GM18505 (cell line): Measurements from ENCODE around the gene PLA2G4E.
A peak's percentile ranks its signal among the peaks of the same experiment; 100 is the strongest.

Experiments
- ATAC-seq: cut with Tn5 transposase; IDR thresholded peaks from one replicate; pipeline ENCODE4 v1.9.1; 2021; ENCODE audit not compliant: unreplicated experiment
- POLR2A ChIP-seq: IDR thresholded peaks from 4 replicates; pipeline ENCODE4 v1.6.1; 2011; ENCODE audit warnings: borderline replicate concordance; ENCODE audit not compliant: insufficient read depth, insufficient read length; ENCODE audit errors: extremely low read depth

PLA2G4E gene

DNA sequence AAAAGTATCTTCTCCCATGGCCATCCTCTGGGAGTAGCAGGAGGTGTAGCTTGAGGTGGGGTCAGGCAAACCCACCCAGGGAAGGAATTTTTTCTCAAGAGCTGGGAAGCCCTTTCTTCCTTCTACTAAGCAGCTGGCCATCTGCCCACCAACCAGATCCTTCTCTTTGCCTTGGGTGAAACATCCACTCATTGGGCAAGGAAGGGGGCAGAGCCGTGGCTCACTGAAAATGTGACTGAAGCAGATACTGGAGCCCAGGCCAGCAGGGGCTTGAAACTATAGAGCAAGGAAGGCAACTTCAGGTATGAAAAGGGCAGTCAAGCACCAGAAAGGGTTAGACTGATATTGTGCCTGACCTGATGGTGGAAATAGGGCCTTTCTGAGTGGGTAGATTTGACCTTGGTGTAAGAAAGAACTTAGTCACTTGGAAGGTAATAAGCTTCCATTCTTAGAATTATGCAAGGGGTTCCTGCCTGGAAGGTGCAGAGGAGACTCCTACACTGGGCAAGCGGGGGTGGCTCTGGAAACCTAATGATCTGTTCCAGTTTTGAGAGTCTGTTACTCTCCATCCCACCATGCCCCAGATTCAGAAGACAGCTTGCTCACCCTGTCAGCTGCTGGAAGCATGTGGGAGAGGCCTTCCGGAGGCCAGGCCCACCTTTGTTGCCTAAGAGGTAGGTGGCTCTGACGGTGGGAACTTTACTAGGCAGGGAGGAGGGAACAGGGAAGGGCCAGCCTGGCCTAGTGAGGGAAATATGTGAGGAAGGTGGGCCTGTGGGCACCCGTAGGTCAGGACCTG lies 22.0 kb upstream of the PLA2G4E start:
- TF ChIP-seq POLR2A, result no peak
- no peak for ATAC-seq

DNA sequence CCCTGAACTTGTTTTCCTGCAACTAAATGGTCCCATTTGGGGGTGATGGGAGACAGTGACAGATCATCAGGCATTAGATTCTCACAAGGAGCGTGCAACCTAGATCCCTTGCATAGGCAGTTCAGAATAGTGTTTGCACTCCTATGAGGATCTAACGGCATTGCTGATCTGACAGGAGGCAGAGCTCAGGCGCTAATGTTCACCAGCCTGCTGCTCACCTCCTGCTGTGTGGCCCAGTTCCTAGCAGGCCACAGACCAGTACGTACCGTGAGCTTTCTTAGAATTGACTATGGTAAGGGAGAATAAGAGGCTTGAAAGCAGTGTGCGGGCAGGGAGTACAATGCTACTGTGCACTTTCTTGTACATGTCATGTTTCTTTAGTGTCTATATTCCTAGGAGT lies 17.6 kb upstream of the PLA2G4E start:
- no peak for TF ChIP-seq POLR2A
- no peak for ATAC-seq

DNA sequence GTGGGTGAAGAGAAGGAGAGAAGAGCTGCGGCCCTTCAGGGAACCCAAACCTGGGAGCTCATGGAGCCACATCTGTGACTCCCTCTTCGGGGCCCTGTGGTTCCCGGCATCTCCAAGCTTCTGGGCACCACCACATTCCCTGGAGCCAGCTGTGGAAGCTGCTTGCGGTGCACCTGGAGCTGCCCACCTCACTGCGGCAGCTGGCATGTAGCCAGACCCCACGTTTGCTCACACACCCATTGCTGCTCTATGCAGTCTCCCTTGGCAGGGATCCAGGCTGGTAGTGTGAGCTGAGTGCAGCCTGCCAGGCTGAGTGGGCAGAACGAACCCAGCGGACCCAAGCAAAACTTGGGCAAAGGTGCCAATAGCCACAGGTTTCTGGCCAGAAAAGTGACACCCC lies 16.8 kb upstream of the PLA2G4E start:
- TF ChIP-seq POLR2A, result no peak
- no peak for ATAC-seq

DNA sequence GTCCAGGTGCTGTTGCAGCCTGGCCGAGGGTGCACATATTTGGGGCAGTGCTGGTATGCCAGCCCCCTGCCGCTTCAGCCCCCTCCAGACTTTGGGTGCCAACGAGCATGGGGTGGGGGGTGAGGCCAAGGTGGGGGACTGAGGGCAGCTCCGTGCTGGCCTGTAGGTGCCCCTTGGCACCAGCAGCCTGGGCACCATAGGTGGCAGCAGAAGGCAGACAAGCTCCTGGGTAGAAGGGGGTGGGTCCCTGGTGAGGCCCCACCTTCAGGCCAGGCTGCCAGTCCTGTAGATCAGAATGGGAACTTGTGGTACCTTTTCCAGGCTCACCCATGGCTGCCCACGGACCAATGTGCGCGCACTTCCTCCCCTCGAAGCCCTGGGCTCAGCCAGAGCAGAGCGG lies 16.1 kb upstream of the PLA2G4E start:
- TF ChIP-seq POLR2A, result no peak
- ATAC-seq, result no peak

GRCh38 chr15:42036112-42036905 lies 15.5 kb upstream of the PLA2G4E start:
- no peak for ATAC-seq

GRCh38 chr15:42035435-42035761 lies 14.6 kb upstream of the PLA2G4E start:
- no peak for ATAC-seq

More at GRCh38 chr15:42036112-42036905, 15.5 kb upstream of the PLA2G4E start:
- no peak for TF ChIP-seq POLR2A

GRCh38 chr15:42034628-42035434 lies 14.0 kb upstream of the PLA2G4E start:
- no peak for ATAC-seq
- no peak for TF ChIP-seq POLR2A

More at GRCh38 chr15:42035435-42035761, 14.6 kb upstream of the PLA2G4E start:
- TF ChIP-seq POLR2A, result peak; percentile 49

GRCh38 chr15:42033214-42033873 lies 12.5 kb upstream of the PLA2G4E start:
- TF ChIP-seq POLR2A, result no peak
- ATAC-seq, result no peak

GRCh38 chr15:42032376-42033213 lies 11.8 kb upstream of the PLA2G4E start:
- no peak for TF ChIP-seq POLR2A
- ATAC-seq, result no peak

GRCh38 chr15:42031198-42031915 lies 10.5 kb upstream of the PLA2G4E start:
- no peak for TF ChIP-seq POLR2A
- ATAC-seq, result no peak

GRCh38 chr15:42027521-42027920 lies 6.7 kb upstream of the PLA2G4E start:
- TF ChIP-seq POLR2A, result no peak
- ATAC-seq, result no peak
